Mesendoderm (in vitro differentiated cells): ENCODE measurements around the gene RBM38.
A peak's percentile ranks its signal among the peaks of the same experiment; 100 is the strongest.

ENCODE experiments used
- DNase-seq: peaks from one replicate; pipeline ENCODE4 v3.0.0; 2013
- H2AK5ac ChIP-seq: 2 replicates; pipeline ENCODE4 v1.6.1; 2013; ENCODE audit warnings: low read length, inconsistent platforms
- H2BK120ac ChIP-seq: 2 replicates; pipeline ENCODE4 v1.6.1; 2013; ENCODE audit warnings: low read depth, mild to moderate bottlenecking, low read length, moderate library complexity, mixed read lengths
- H2BK15ac ChIP-seq: replicated peaks from 2 replicates; pipeline ENCODE4 v1.6.1; 2013; ENCODE audit warnings: low read depth, mild to moderate bottlenecking, moderate library complexity
- H2BK5ac ChIP-seq: 2 replicates; pipeline ENCODE4 v1.6.1; 2013; ENCODE audit warnings: low read length, inconsistent platforms
- H3K18ac ChIP-seq: 2 replicates; pipeline ENCODE4 v1.6.1; 2013; ENCODE audit warnings: mild to moderate bottlenecking, low read length, mixed read lengths
- H3K23ac ChIP-seq: one replicate; pipeline ENCODE4 v1.6.1; 2013; ENCODE audit warnings: low read length
- H3K27ac ChIP-seq: 2 replicates; pipeline ENCODE4 v1.5.1; 2013; ENCODE audit warnings: low read depth, mild to moderate bottlenecking, inconsistent platforms, low read length, moderate library complexity
- H3K27me3 ChIP-seq: 2 replicates; pipeline ENCODE4 v1.6.1; 2013; ENCODE audit warnings: low read length, control low read depth, mild to moderate bottlenecking, inconsistent platforms; ENCODE audit not compliant: insufficient read depth, poor library complexity
- H3K36me3 ChIP-seq: 2 replicates; pipeline ENCODE4 v1.6.1; 2013; ENCODE audit warnings: low read length, inconsistent platforms; ENCODE audit not compliant: control insufficient read depth, insufficient read depth
- H3K4ac ChIP-seq: one replicate; pipeline ENCODE4 v1.6.1; 2013; ENCODE audit warnings: low read depth, mild to moderate bottlenecking, low read length, moderate library complexity
- H3K4me1 ChIP-seq: 2 replicates; pipeline ENCODE4 v1.6.1; 2013; ENCODE audit warnings: low read depth, low read length, inconsistent platforms; ENCODE audit not compliant: control insufficient read depth
- H3K4me2 ChIP-seq: 2 replicates; pipeline ENCODE4 v1.6.1; 2013; ENCODE audit warnings: low read length
- H3K4me3 ChIP-seq: 2 replicates; pipeline ENCODE4 v1.5.1; 2013; ENCODE audit warnings: mild to moderate bottlenecking, low read length
- H3K56ac ChIP-seq: one replicate; pipeline ENCODE4 v1.6.1; 2013; ENCODE audit warnings: low read length
- H3K79me1 ChIP-seq: 2 replicates; pipeline ENCODE4 v1.6.1; 2013; ENCODE audit warnings: low read length, inconsistent platforms
- H3K79me2 ChIP-seq: 2 replicates; pipeline ENCODE4 v1.6.1; 2013; ENCODE audit warnings: mild to moderate bottlenecking, low read length; ENCODE audit not compliant: control insufficient read depth, insufficient read depth
- H3K9ac ChIP-seq: 2 replicates; pipeline ENCODE4 v1.6.1; 2013; ENCODE audit warnings: low read length, inconsistent platforms
- H4K5ac ChIP-seq: one replicate; pipeline ENCODE4 v1.6.1; 2013; ENCODE audit warnings: low read length
- H4K8ac ChIP-seq: one replicate; pipeline ENCODE4 v1.6.1; 2013; ENCODE audit warnings: low read depth, mild to moderate bottlenecking, control low read depth, low read length, moderate library complexity
- WGBS: extraction: QIAGEN DNeasy Blood & Tissue Kit; methylation state at CpG from one replicate; pipeline ENCODE4 v1.1.7; 2013; ENCODE audit warnings: low lambda C conversion rate, missing lambda C conversion rate; ENCODE audit not compliant: insufficient coverage; ENCODE audit errors: extremely low coverage; 5-methylcytosine and 5-hydroxymethylcytosine counted together

Gene RBM38

DNA sequence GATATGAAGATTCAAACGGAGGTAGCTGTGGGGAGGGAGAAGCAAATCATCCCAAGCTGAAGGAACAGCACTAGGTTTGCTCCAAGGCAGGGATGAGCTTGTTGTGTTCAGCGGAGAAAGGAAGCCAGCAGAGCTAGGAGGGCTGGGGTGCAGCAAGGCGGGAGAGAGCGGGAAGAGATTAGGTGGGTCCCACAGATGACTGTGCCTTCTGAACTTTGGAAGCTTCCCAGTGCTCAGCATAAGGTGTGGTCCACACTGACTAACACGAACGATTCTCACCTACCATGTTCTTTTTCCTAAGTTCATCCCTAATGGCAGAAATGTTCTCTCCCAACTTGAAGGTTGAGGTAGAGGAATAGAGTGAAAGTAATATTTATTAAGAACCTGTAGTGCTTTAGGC lies 38.9 kb upstream of the RBM38 start:
- H3K36me3 ChIP-seq = peaks cover 3% of the 10 kb centered on the region
- peak overlapping the region; percentile 5 for H3K4me2 ChIP-seq
- H2BK5ac ChIP-seq = no peak overlapping the region
- no peak overlapping the region for H3K56ac ChIP-seq
- H4K5ac ChIP-seq = no peak overlapping the region
- H3K79me1 ChIP-seq = peaks cover 18% of the 10 kb centered on the region
- H4K8ac ChIP-seq = no peak overlapping the region
- H2BK120ac ChIP-seq = no peak overlapping the region
- no peak overlapping the region for H3K18ac ChIP-seq
- H3K4ac ChIP-seq = no peak overlapping the region
- no peaks in the 10 kb centered on the region for H3K27me3 ChIP-seq
- H3K4me1 ChIP-seq = peaks cover 4% of the 10 kb centered on the region
- H3K4me3 ChIP-seq = no peak overlapping the region
- no peak overlapping the region for H2AK5ac ChIP-seq
- DNase-seq = no peak
- H3K23ac ChIP-seq = no peak overlapping the region
- no peak overlapping the region for H3K27ac ChIP-seq
- H3K9ac ChIP-seq = peak overlapping the region; percentile 5
- H2BK15ac ChIP-seq = no peak overlapping the region
- peaks cover 26% of the 10 kb centered on the region for H3K79me2 ChIP-seq
- WGBS = no CpG with 5 or more reads among the region's 6 CpGs

GRCh38 chr20:57353351-57353750 lies 37.8 kb upstream of the RBM38 start:
- no CpG with 5 or more reads among the region's 9 CpGs for WGBS
- Histone ChIP-seq H2AK5ac (no peak overlapping the region), H3K27me3 (no peaks in the 10 kb centered on the region), H3K9ac (no peak overlapping the region), H3K36me3 (peaks cover 3% of the 10 kb centered on the region), H2BK15ac (no peak overlapping the region), H3K23ac (no peak overlapping the region), H4K8ac (no peak overlapping the region), H3K4me1 (peaks cover 4% of the 10 kb centered on the region), H3K56ac (no peak overlapping the region), H3K4ac (no peak overlapping the region), H4K5ac (no peak overlapping the region), H3K27ac (no peak overlapping the region), H3K18ac (no peak overlapping the region), H3K4me2 (no peak overlapping the region), H2BK120ac (no peak overlapping the region), H3K79me2 (peaks cover 26% of the 10 kb centered on the region), H2BK5ac (no peak overlapping the region), H3K79me1 (peaks cover 18% of the 10 kb centered on the region), H3K4me3 (no peak overlapping the region)
- DNase-seq = no peak

DNA sequence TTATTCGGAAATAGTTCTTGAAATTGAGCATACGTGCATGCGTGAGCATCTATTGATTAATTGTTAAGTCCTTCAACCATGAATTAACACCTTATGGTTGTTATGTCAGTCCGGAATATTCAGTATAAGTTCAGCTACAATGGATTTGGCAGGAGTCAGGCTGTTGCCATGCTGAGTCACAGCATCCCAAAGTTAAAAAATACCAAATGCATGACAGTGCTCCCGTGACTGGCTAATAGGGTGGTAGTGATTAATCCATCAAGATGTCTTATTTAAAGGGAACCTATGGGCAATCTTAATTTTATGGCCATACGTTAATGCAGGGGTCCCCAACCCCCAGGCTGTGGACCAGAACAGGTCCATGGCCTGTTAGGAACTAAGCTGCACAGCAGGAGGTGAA lies 29.7 kb upstream of the RBM38 start:
- Histone ChIP-seq H2BK15ac (no peak overlapping the region), H3K36me3 (peaks cover 8% of the 10 kb centered on the region), H3K27me3 (no peaks in the 10 kb centered on the region), H3K79me1 (peaks cover 8% of the 10 kb centered on the region), H3K27ac (no peak overlapping the region), H3K4me3 (no peak overlapping the region), H4K8ac (no peak overlapping the region), H3K4me1 (no peaks in the 10 kb centered on the region), H2BK120ac (no peak overlapping the region), H3K18ac (no peak overlapping the region), H3K4me2 (no peak overlapping the region), H4K5ac (no peak overlapping the region), H3K56ac (no peak overlapping the region), H3K9ac (no peak overlapping the region), H3K4ac (no peak overlapping the region), H2AK5ac (no peak overlapping the region), H2BK5ac (no peak overlapping the region), H3K79me2 (peaks cover 4% of the 10 kb centered on the region), H3K23ac (no peak overlapping the region)
- DNase-seq = peak; percentile 16
- WGBS = no CpG with 5 or more reads among the region's 6 CpGs

DNA sequence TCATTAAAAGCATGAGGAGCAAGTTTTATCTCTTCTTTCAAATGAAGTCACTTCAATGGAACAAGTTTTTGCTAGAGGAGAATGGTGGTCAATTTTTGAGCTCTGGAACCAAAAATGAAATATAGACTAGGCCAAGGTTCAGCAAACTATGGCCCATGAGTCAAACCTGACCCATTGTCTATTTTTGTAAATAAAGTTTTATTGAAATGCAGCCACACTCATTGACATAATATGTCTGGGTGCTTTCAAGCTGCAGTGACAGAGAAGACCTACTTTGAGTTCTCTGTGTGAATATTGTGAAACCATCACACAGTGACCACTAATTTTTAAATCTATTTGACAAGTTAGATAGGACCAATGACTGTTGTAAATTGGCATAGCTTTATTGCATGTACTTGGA lies 26.7 kb upstream of the RBM38 start:
- Histone ChIP-seq H4K5ac (no peak overlapping the region), H3K4me3 (no peak overlapping the region), H3K9ac (no peak overlapping the region), H3K18ac (no peak overlapping the region), H3K36me3 (peaks cover 13% of the 10 kb centered on the region), H3K56ac (no peak overlapping the region), H2BK15ac (no peak overlapping the region), H3K27ac (no peak overlapping the region), H3K23ac (no peak overlapping the region), H3K4me2 (no peak overlapping the region), H3K4ac (no peak overlapping the region), H2AK5ac (no peak overlapping the region), H3K27me3 (no peaks in the 10 kb centered on the region), H3K4me1 (no peaks in the 10 kb centered on the region), H2BK5ac (no peak overlapping the region), H3K79me2 (peaks cover 4% of the 10 kb centered on the region), H2BK120ac (no peak overlapping the region), H3K79me1 (peaks cover 8% of the 10 kb centered on the region), H4K8ac (no peak overlapping the region)
- no peak for DNase-seq

DNA sequence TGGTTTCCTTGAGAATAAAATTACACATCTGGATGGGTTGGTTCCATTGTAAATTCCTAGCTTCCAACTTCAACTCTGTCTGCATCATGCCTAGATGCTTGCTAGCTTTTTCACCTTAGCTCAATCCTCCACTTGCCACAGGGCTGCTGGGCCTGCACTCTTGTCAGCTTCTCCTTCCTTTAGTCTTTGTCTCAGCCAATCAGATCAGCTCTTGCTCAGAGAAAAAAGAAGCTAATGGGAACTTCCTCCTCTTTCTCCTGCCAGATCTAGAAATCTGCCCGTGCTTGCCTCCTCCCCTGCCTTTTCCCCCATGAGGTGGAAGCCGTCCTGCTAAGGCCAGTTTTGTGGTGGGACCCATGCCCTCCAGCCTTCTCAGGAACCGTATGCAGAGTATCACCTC lies 21.6 kb upstream of the RBM38 start:
- H3K27me3 ChIP-seq = no peaks in the 10 kb centered on the region
- no peak overlapping the region for H3K4me3 ChIP-seq
- H3K27ac ChIP-seq = no peak overlapping the region
- peaks cover 30% of the 10 kb centered on the region for H3K36me3 ChIP-seq
- no peak overlapping the region for H3K56ac ChIP-seq
- H3K23ac ChIP-seq = no peak overlapping the region
- no peaks in the 10 kb centered on the region for H3K4me1 ChIP-seq
- no peaks in the 10 kb centered on the region for H3K79me1 ChIP-seq
- H3K4ac ChIP-seq = no peak overlapping the region
- H2BK15ac ChIP-seq = no peak overlapping the region
- H3K18ac ChIP-seq = no peak overlapping the region
- H3K79me2 ChIP-seq = no peaks in the 10 kb centered on the region
- no peak overlapping the region for H2BK120ac ChIP-seq
- no CpG with 5 or more reads among the region's 3 CpGs for WGBS
- no peak overlapping the region for H2AK5ac ChIP-seq
- no peak for DNase-seq
- no peak overlapping the region for H2BK5ac ChIP-seq
- no peak overlapping the region for H4K8ac ChIP-seq
- H3K4me2 ChIP-seq = no peak overlapping the region
- no peak overlapping the region for H3K9ac ChIP-seq
- H4K5ac ChIP-seq = no peak overlapping the region

DNA sequence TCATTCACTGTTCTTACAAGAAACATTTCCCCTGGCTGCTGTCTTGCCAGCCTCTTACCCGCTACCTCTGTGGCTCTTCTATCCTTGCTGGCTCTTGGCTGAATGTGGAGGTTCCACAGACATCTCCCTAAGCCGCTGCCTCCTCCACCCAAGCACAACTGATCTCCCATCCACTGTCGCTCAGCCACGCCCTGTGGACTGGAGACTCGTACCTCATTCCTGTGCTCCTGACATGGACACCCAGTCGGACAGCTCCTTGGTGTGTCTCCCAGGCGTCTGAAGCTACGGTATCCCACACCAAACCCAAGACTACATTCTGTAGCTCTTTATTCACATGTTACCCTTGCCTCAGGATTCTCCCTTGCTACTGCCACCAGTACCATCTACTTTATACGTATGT lies 20.9 kb upstream of the RBM38 start:
- H3K79me2 ChIP-seq = no peaks in the 10 kb centered on the region
- no peak overlapping the region for H3K4me2 ChIP-seq
- WGBS = no CpG with 5 or more reads among the region's 9 CpGs
- H3K4me1 ChIP-seq = no peaks in the 10 kb centered on the region
- H4K8ac ChIP-seq = no peak overlapping the region
- H2BK120ac ChIP-seq = no peak overlapping the region
- DNase-seq = no peak
- no peak overlapping the region for H3K4ac ChIP-seq
- H3K79me1 ChIP-seq = no peaks in the 10 kb centered on the region
- no peak overlapping the region for H2BK15ac ChIP-seq
- H3K4me3 ChIP-seq = no peak overlapping the region
- H3K36me3 ChIP-seq = peaks cover 35% of the 10 kb centered on the region
- no peak overlapping the region for H3K9ac ChIP-seq
- no peak overlapping the region for H3K27ac ChIP-seq
- no peak overlapping the region for H3K18ac ChIP-seq
- H4K5ac ChIP-seq = no peak overlapping the region
- H3K27me3 ChIP-seq = no peaks in the 10 kb centered on the region
- no peak overlapping the region for H2AK5ac ChIP-seq
- no peak overlapping the region for H3K23ac ChIP-seq
- no peak overlapping the region for H2BK5ac ChIP-seq
- no peak overlapping the region for H3K56ac ChIP-seq
